K562 (cell line): ENCODE data around the gene EHBP1.

Source experiments
- ARHGAP35 ChIP-seq: fragments of 450-650 bp; IDR thresholded peaks from 2 replicates; pipeline ENCODE4 v1.6.1; 2018; ENCODE audit not compliant: partially characterized antibody
- CBX5 ChIP-seq: IDR thresholded peaks from 2 replicates; pipeline ENCODE4 v1.6.1; 2014; ENCODE audit warnings: low read depth, borderline replicate concordance
- CTCF ChIP-seq, 3 experiments: IDR thresholded peaks in 2 of 3; conservative IDR thresholded peaks in 1 of 3; 2 replicates each; pipeline ENCODE4 v1.5.1; 2011 to 2012; ENCODE audit warnings: low read length in 3 of 3, mild to moderate bottlenecking in 3 of 3, control low read depth in 2 of 3, improper control_type of control experiment in 1 of 3, inconsistent platforms in 1 of 3, low read depth in 1 of 3, mixed read lengths in 1 of 3, moderate library complexity in 1 of 3; ENCODE audit not compliant: insufficient read depth in 2 of 3
- FOS ChIP-seq: IDR thresholded peaks from 3 replicates; pipeline ENCODE4 v1.6.1; 2011; ENCODE audit not compliant: insufficient read length; ENCODE audit errors: extremely low read depth
- GATA2 ChIP-seq: sonication (generic); formaldehyde crosslinking; IDR thresholded peaks from 2 replicates; pipeline ENCODE4 v1.4.0; 2020; ENCODE audit warnings: mild to moderate bottlenecking, missing genetic modification reagents
- JUND ChIP-seq, 2 experiments: IDR thresholded peaks; 2 replicates in 1 of 2; 3 replicates in 1 of 2; pipeline ENCODE4 v1.6.1; 2011; ENCODE audit warnings: borderline replicate concordance in 2 of 2, low read depth in 2 of 2, low read length in 2 of 2, improper control_type of control experiment in 1 of 2, missing biosample characterization in 1 of 2, missing genetic modification characterization in 1 of 2, missing genetic modification reagents in 1 of 2
- MAFG ChIP-seq: fragments of 450-650 bp; conservative IDR thresholded peaks from 2 replicates; pipeline ENCODE4 v1.6.1; 2016; ENCODE audit warnings: missing genetic modification characterization, missing compliant biosample characterization
- POLR2A ChIP-seq: fragments of 450-650 bp; conservative IDR thresholded peaks from 2 replicates; pipeline ENCODE4 v1.6.1; 2016
- SPI1 ChIP-seq: IDR thresholded peaks from 2 replicates; pipeline ENCODE4 v1.6.1; 2011; ENCODE audit warnings: low read depth, low read length, control low read depth, borderline replicate concordance
- TFE3 ChIP-seq: fragments of 450-650 bp; formaldehyde crosslinking; IDR thresholded peaks from 2 replicates; pipeline ENCODE4 v1.4.0; 2020; ENCODE audit warnings: mild to moderate bottlenecking, mixed read lengths
- ZBTB8A ChIP-seq: fragments of 450-650 bp; IDR thresholded peaks from 2 replicates; pipeline ENCODE4 v1.6.1; 2018; ENCODE audit warnings: mild to moderate bottlenecking, moderate library complexity; ENCODE audit not compliant: partially characterized antibody
- ZFP1 ChIP-seq: fragments of 450-650 bp; formaldehyde crosslinking; IDR thresholded peaks from 2 replicates; pipeline ENCODE4 v1.4.0; 2020; ENCODE audit warnings: mild to moderate bottlenecking, mixed read lengths
- ZNF274 ChIP-seq: IDR thresholded peaks from 2 replicates; pipeline ENCODE4 v1.6.1; 2011; ENCODE audit warnings: low read depth, mild to moderate bottlenecking, low read length, moderate library complexity, borderline replicate concordance
- ZZZ3 ChIP-seq: fragments of 450-650 bp; IDR thresholded peaks from 2 replicates; pipeline ENCODE4 v1.6.1; 2016; ENCODE audit warnings: antibody characterized with exemption, mild to moderate bottlenecking, moderate library complexity

GRCh38 chr2:62789518-62789917 is 84.0 kb downstream of the EHBP1 start:
- no peak for TF ChIP-seq CBX5
- TF ChIP-seq GATA2 = no peak
- TF ChIP-seq CTCF (IDR thresholded peaks at IDR 0.05 in 2 of 3, conservative IDR thresholded peaks at IDR 0.05 in 1 of 3; ENCODE audit: insufficient read depth in 2 of 3, low read depth in 1 of 3, low read length in 3 of 3) = no peak
- no peak for TF ChIP-seq TFE3 (CRISPR knock-in tag)
- no peak for TF ChIP-seq SPI1
- no peak for TF ChIP-seq FOS
- no peak for TF ChIP-seq ZNF274
- TF ChIP-seq ZBTB8A = no peak
- no peak for TF ChIP-seq POLR2A
- no peak for TF ChIP-seq JUND (IDR thresholded peaks at IDR 0.05; ENCODE audit: borderline replicate concordance, low read depth, low read length)
- TF ChIP-seq JUND (tag; IDR thresholded peaks at IDR 0.05; ENCODE audit: borderline replicate concordance, low read depth, low read length) = no peak
- no peak for TF ChIP-seq MAFG (tag)
- TF ChIP-seq ARHGAP35 = no peak
- no peak for TF ChIP-seq ZFP1 (CRISPR knock-in tag)
- TF ChIP-seq ZZZ3 = no peak
